PC-3 (cell line): ENCODE data around the gene GPR68. TPM values are rescaled to one million over a fixed set of nuclear protein-coding genes. Genes with fewer than 3 reads are reported as not detected.

Experiments
- ATAC-seq: fragments of 200-7000 bp; cut with Tn5 transposase; 2 replicates; pipeline ENCODE4 v1.9.1; 2020; ENCODE audit warnings: mild to moderate bottlenecking, moderate library complexity
- BruUV-seq: library from RNA; stranded (reverse); fragments of 400-500 nt; replicated peaks from 2 replicates; lab custom pipeline; 2021; lab: Mats Ljungman, UMichigan
- CTCF ChIA-PET: fragments of 300-600 bp; sonication (Branson Sonifier 250); formaldehyde crosslinking; loops from one replicate; lab custom pipeline; 2022; ENCODE audit warnings: antibody characterized with exemption; lab: Charles Lee
- POLR2A ChIA-PET: fragments of 300-600 bp; sonication (Branson Sonifier 250); formaldehyde crosslinking; loops from one replicate; lab custom pipeline; 2022; ENCODE audit warnings: antibody characterized with exemption; ENCODE audit not compliant: unreplicated experiment; lab: Charles Lee
- DNase-seq: peaks from one replicate; pipeline ENCODE4 v3.0.0-alpha.2; 2015
- H2AFZ ChIP-seq: fragments of 300-600 bp; sonication (generic); 2 replicates; pipeline ENCODE4 v1.6.0; 2016; ENCODE audit warnings: antibody characterized with exemption, low read length
- H3F3A ChIP-seq: fragments of 300-600 bp; sonication (generic); one replicate; pipeline ENCODE4 v1.6.0; 2017; ENCODE audit warnings: antibody characterized with exemption, low read length, control low read depth, mild to moderate bottlenecking; ENCODE audit not compliant: unreplicated experiment
- H3K27ac ChIP-seq: fragments of 300-600 bp; sonication (generic); 2 replicates; pipeline ENCODE4 v1.5.1; 2016; ENCODE audit warnings: mild to moderate bottlenecking, low read length
- H3K27me3 ChIP-seq: fragments of 300-600 bp; sonication (generic); 2 replicates; pipeline ENCODE4 v1.6.1; 2016; ENCODE audit warnings: low read length, mixed read lengths
- H3K36me3 ChIP-seq: fragments of 300-600 bp; sonication (generic); 2 replicates; pipeline ENCODE4 v1.6.1; 2016; ENCODE audit warnings: low read depth, mixed run types, low read length, mixed read lengths
- H3K4me1 ChIP-seq: fragments of 300-600 bp; sonication (generic); 2 replicates; pipeline ENCODE4 v1.5.1; 2016; ENCODE audit warnings: low read length; ENCODE audit not compliant: insufficient read depth
- H3K4me2 ChIP-seq: fragments of 300-600 bp; sonication (generic); 2 replicates; pipeline ENCODE4 v1.6.0; 2016; ENCODE audit warnings: low read length
- H3K4me3 ChIP-seq: fragments of 300-600 bp; sonication (generic); 2 replicates; pipeline ENCODE4 v1.5.1; 2016; ENCODE audit warnings: mild to moderate bottlenecking, low read length, mixed read lengths
- H3K79me2 ChIP-seq: fragments of 300-600 bp; sonication (generic); 2 replicates; pipeline ENCODE4 v1.6.1; 2017; ENCODE audit warnings: low read length, mixed read lengths
- H3K9ac ChIP-seq: fragments of 300-600 bp; sonication (generic); 2 replicates; pipeline ENCODE4 v1.6.0; 2016; ENCODE audit warnings: mild to moderate bottlenecking, low read length
- H3K9me2 ChIP-seq: fragments of 300-600 bp; sonication (generic); replicated peaks from 2 replicates; pipeline ENCODE4 v1.6.1; 2016; ENCODE audit warnings: mixed run types, low read length, mixed read lengths
- H3K9me3 ChIP-seq: fragments of 300-600 bp; sonication (generic); 2 replicates; pipeline ENCODE4 v1.6.1; 2016; ENCODE audit warnings: low read length, mixed read lengths
- H4K20me1 ChIP-seq: fragments of 300-600 bp; sonication (generic); 2 replicates; pipeline ENCODE4 v1.6.1; 2016; ENCODE audit warnings: low read length, mixed read lengths
- CTCF ChIP-seq: fragments of 300-600 bp; sonication (generic); conservative IDR thresholded peaks from 2 replicates; pipeline ENCODE4 v1.5.1; 2017; ENCODE audit warnings: antibody characterized with exemption, low read depth, mild to moderate bottlenecking, low read length
- EZH2 ChIP-seq: fragments of 300-600 bp; sonication (generic); IDR thresholded peaks from one replicate; pipeline ENCODE4 v1.6.1; 2017; ENCODE audit warnings: antibody characterized with exemption, mild to moderate bottlenecking, low read length; ENCODE audit not compliant: unreplicated experiment
- EZH2phosphoT487 ChIP-seq: fragments of 300-600 bp; sonication (generic); IDR thresholded peaks from 2 replicates; pipeline ENCODE4 v1.6.1; 2018; ENCODE audit warnings: mild to moderate bottlenecking, antibody characterized with exemption, low read length, borderline replicate concordance
- intact Hi-C: fragments of 100-400 bp; cut with micrococcal nuclease; formaldehyde crosslinking; loops from 2 replicates; pipeline ENCODE4 v1.9.0; 2023
- total RNA-seq: library from RNA; depleted of rRNA; stranded (reverse); fragments of >200 nt; gene quantifications from 2 replicates; pipeline ENCODE4 v1.2.3, GENCODE V29; 2014

GPR68 gene
- total RNA-seq, 1 experiment from 2014 or later = 1.5 TPM

- 0 out of 2 replicates have a peak, but pooled peaks have one; percentile 29 for ATAC-seq
- TF ChIP-seq CTCF (no peak), EZH2 (no peak), EZH2phosphoT487 (no peak)
- Histone ChIP-seq H3K4me2 (no peak overlapping the region), H3K27me3 (no peaks in the 10 kb centered on the region), H3K9me2 (no peaks in the 10 kb centered on the region), H3K36me3 (no peaks in the 10 kb centered on the region), H4K20me1 (no peaks in the 10 kb centered on the region), H3K27ac (no peak overlapping the region), H3K79me2 (no peaks in the 10 kb centered on the region), H3K9me3 (no peaks in the 10 kb centered on the region), H3K4me3 (no peak overlapping the region), H3K9ac (no peak overlapping the region), H3K4me1 (peaks cover 16% of the 10 kb centered on the region), H3F3A (no peaks in the 10 kb centered on the region), H2AFZ (no peak overlapping the region)
- BruUV-seq = no TSS peak
- intact Hi-C loops = loop anchor here (10.0 kb wide), 1 partner anchor 62 kb away; no protein-coding TSS in a partner anchor
- ChIA-PET CTCF (interaction anchor here (0.6 kb wide), 1 partner anchor 41 kb away, joined by 3 read pairs; no protein-coding TSS in a partner anchor), POLR2A (no interaction called here)
- DNase-seq = no peak
Observed at GRCh38 chr14:91223028-91223783, 21.3 kb downstream of the GPR68 start.

- Histone ChIP-seq H3F3A (no peaks in the 10 kb centered on the region), H3K4me3 (no peak overlapping the region), H3K36me3 (no peaks in the 10 kb centered on the region), H3K9me2 (no peaks in the 10 kb centered on the region), H3K27ac (no peak overlapping the region), H3K9ac (no peak overlapping the region), H2AFZ (no peak overlapping the region), H3K27me3 (no peaks in the 10 kb centered on the region), H4K20me1 (no peaks in the 10 kb centered on the region), H3K79me2 (no peaks in the 10 kb centered on the region), H3K4me1 (peaks cover 7% of the 10 kb centered on the region; the same call in 1 of the 2 replicates), H3K9me3 (no peaks in the 10 kb centered on the region), H3K4me2 (no peak overlapping the region)
- TF ChIP-seq CTCF (no peak), EZH2phosphoT487 (no peak), EZH2 (no peak)
- ChIA-PET POLR2A (no interaction called here), CTCF (no interaction called here)
- DNase-seq (no peak), ATAC-seq (no peak)
- BruUV-seq = no TSS peak
- intact Hi-C loops = loop anchor here (10.0 kb wide), 1 partner anchor 64 kb away; no protein-coding TSS in a partner anchor
Observed at GRCh38 chr14:91221270-91221669, 23.2 kb downstream of the GPR68 start.

- no TSS peak for BruUV-seq
- Histone ChIP-seq H3K4me1 (peaks cover 7% of the 10 kb centered on the region; the same call in 1 of the 2 replicates), H3K4me3 (no peak overlapping the region), H4K20me1 (no peaks in the 10 kb centered on the region), H3K9ac (no peak overlapping the region), H3K9me2 (no peaks in the 10 kb centered on the region), H3K9me3 (no peaks in the 10 kb centered on the region), H3K27ac (no peak overlapping the region), H3K79me2 (no peaks in the 10 kb centered on the region), H3K27me3 (no peaks in the 10 kb centered on the region), H3K4me2 (no peak overlapping the region), H3K36me3 (no peaks in the 10 kb centered on the region), H2AFZ (no peak overlapping the region), H3F3A (no peaks in the 10 kb centered on the region)
- TF ChIP-seq EZH2 (no peak), EZH2phosphoT487 (no peak), CTCF (no peak)
- DNase-seq = no peak
- POLR2A ChIA-PET = no interaction called here
- CTCF ChIA-PET = no interaction called here
- no peak for ATAC-seq
- intact Hi-C loops = loop anchor here (10.0 kb wide), 1 partner anchor 64 kb away; no protein-coding TSS in a partner anchor
Observed at GRCh38 chr14:91220581-91221000, 23.9 kb downstream of the GPR68 start.
